H1 (cell line): Measurements from ENCODE around the gene NCAPD2. TPM values are rescaled to one million over a fixed set of nuclear protein-coding genes. Genes with fewer than 3 reads are reported as not detected.

Source experiments
- ATF3 ChIP-seq: IDR thresholded peaks from 2 replicates; pipeline ENCODE4 v1.6.1; 2011; ENCODE audit warnings: low read depth, mild to moderate bottlenecking, low read length; ENCODE audit not compliant: insufficient read depth
- CTCF ChIP-seq, 3 experiments: IDR thresholded peaks; 1 replicate in 2 of 3; 2 replicates in 1 of 3; pipeline versions ENCODE4 v1.5.1 to v1.6.1; 2011; ENCODE audit warnings: low read length in 3 of 3, mild to moderate bottlenecking in 3 of 3, inconsistent platforms in 2 of 3, low read depth in 1 of 3, moderate library complexity in 1 of 3; ENCODE audit not compliant: insufficient read depth in 1 of 3; ENCODE audit errors: control extremely low read depth in 1 of 3
- EGR1 ChIP-seq: IDR thresholded peaks from 2 replicates; pipeline ENCODE4 v1.6.1; 2011; ENCODE audit warnings: low read depth, low read length, borderline replicate concordance
- FOSL1 ChIP-seq: IDR thresholded peaks from 2 replicates; pipeline ENCODE4 v1.6.1; 2011; ENCODE audit warnings: mild to moderate bottlenecking, low read depth, low read length, moderate library complexity; ENCODE audit not compliant: insufficient read depth
- JUN ChIP-seq: IDR thresholded peaks from 2 replicates; pipeline ENCODE4 v1.6.1; 2011; ENCODE audit warnings: low read depth, mild to moderate bottlenecking, improper control_type of control experiment, low read length
- KDM1A ChIP-seq: fragments of 200-600, 300-600 bp; sonication (generic); IDR thresholded peaks from 2 replicates; pipeline ENCODE4 v1.7.1; 2016; ENCODE audit warnings: mild to moderate bottlenecking, low read length, borderline replicate concordance
- RAD21 ChIP-seq, 2 experiments: IDR thresholded peaks in 1 of 2; conservative IDR thresholded peaks in 1 of 2; 2 replicates each; pipeline ENCODE4 v1.6.1; 2011; ENCODE audit warnings: low read depth in 2 of 2, low read length in 2 of 2, improper control_type of control experiment in 1 of 2, inconsistent platforms in 1 of 2, mild to moderate bottlenecking in 1 of 2, moderate library complexity in 1 of 2
- SIN3A ChIP-seq, 2 experiments: IDR thresholded peaks in 1 of 2; conservative IDR thresholded peaks in 1 of 2; 2 replicates each; pipeline ENCODE4 v1.6.1; 2011 to 2012; ENCODE audit warnings: low read length in 2 of 2, improper control_type of control experiment in 1 of 2, low read depth in 1 of 2, mild to moderate bottlenecking in 1 of 2
- SP1 ChIP-seq: IDR thresholded peaks from 2 replicates; pipeline ENCODE4 v1.6.1; 2011; ENCODE audit warnings: low read depth, low read length
- SUZ12 ChIP-seq: fragments of 200-600 bp; sonication (generic); IDR thresholded peaks from 2 replicates; pipeline ENCODE4 v1.6.1; 2012; ENCODE audit warnings: mild to moderate bottlenecking, inconsistent platforms, low read length, moderate library complexity, mixed read lengths
- TBP ChIP-seq: IDR thresholded peaks from 2 replicates; pipeline ENCODE4 v1.6.1; 2011; ENCODE audit warnings: low read depth, low read length, improper control_type of control experiment
- polyA plus RNA-seq, 7 experiments: library from polyadenylated mRNA; depleted of rRNA in 3 of 7; stranded (reverse) in 5 of 7; unstranded in 2 of 7; fragments of >200 nt in 5 of 7; fragments of 200-250 nt in 2 of 7; gene quantifications; 1 replicate in 5 of 7; 2 replicates in 1 of 7; 4 replicates in 1 of 7; pipeline versions ENCODE4 v1.2.1 to v1.2.3, GENCODE V29; 2011 to 2013; ENCODE audit warnings: missing spikeins in 2 of 7, mixed read lengths in 2 of 7
- total RNA-seq: library from RNA; stranded (reverse); fragmentation: NEBNext Ultra II Directional; extraction: Animal tissue kit (Norgen Biotek cat#: 25700); gene quantifications from 2 replicates; pipeline ENCODE4 v1.2.1, GENCODE V29; 2021

NCAPD2 gene
- total and polyA plus RNA-seq, 2 of the 8 experiments (the other 6 are each of a cell fraction or from before 2014, with no cell fraction given), result 55.8 to 132 TPM

GRCh38 chr12:6554168-6555017 lies 60.5 kb downstream of the NCAPD2 start (continued):
- TF ChIP-seq ATF3 (no peak), SIN3A (conservative IDR thresholded peaks at IDR 0.05 in 1 of 2, IDR thresholded peaks at IDR 0.05 in 1 of 2; ENCODE audit: low read depth in 1 of 2, low read length in 2 of 2) (peak; percentile 63 to 76; a peak in 2 of 4 replicates), RAD21 (IDR thresholded peaks at IDR 0.05 in 1 of 2, conservative IDR thresholded peaks at IDR 0.05 in 1 of 2; ENCODE audit: low read depth in 2 of 2, low read length in 2 of 2) (peak; percentile 31 to 47), SUZ12 (no peak), TBP (no peak), EGR1 (no peak), FOSL1 (no peak), CTCF (IDR thresholded peaks at IDR 0.05; ENCODE audit: control extremely low read depth in 1 of 3, insufficient read depth in 1 of 3, low read depth in 1 of 3, low read length in 3 of 3) (peak in 2 of 3 experiments; percentile 68 to 90; a peak in 3 of 4 replicates), SP1 (0 out of 2 replicates have a peak, but pooled peaks have one; percentile 6), KDM1A (no peak), JUN (no peak)
